Ammon's horn (tissue), 1 donor: ENCODE results near the gene CAMK4.

Experiments used
- DNase-seq: peaks from one replicate; pipeline ENCODE4 v3.0.0-alpha.2; 2016; ENCODE audit warnings: low spot score

Gene CAMK4

GRCh38 chr5:111537141-111538024 is 313.2 kb downstream of the CAMK4 start:
- no peak for DNase-seq
